Left ventricle myocardium superior (tissue), 1 donor: ENCODE measurements around the gene NME9. TPM values are rescaled to one million over a fixed set of nuclear protein-coding genes. Genes with fewer than 3 reads are reported as not detected.
A peak's percentile ranks its signal among the peaks of the same experiment; 100 is the strongest.

Source experiments
- ATAC-seq: fragments of 200-7000 bp; cut with Tn5 transposase; one replicate; pipeline ENCODE4 v1.9.1; 2020; ENCODE audit warnings: mild to moderate bottlenecking, moderate library complexity
- DNase-seq: peaks from one replicate; pipeline ENCODE4 v3.0.0-alpha.2; 2020
- intact Hi-C: fragments of 100-400 bp; cut with micrococcal nuclease; formaldehyde crosslinking; loops from one replicate; pipeline ENCODE4 v1.11.0; 2022
- total RNA-seq: library from RNA; stranded (reverse); fragmentation: NEBNext Ultra II Directional; extraction: Animal tissue kit (Norgen Biotek cat#: 25700); gene quantifications from one replicate; pipeline ENCODE4 v1.2.1, GENCODE V29; 2021
- donor health status: DM: no; HTN: yes; CAD: no; lungs with severe emphysema.

NME9 gene
- total RNA-seq, 1 donor from 2014 or later: 0.59 TPM

GRCh38 chr3:138364356-138365252, 35.0 kb upstream of the NME9 start:
- ATAC-seq: peak; percentile 53
- no peak for DNase-seq
- intact Hi-C loops: no loop called here

GRCh38 chr3:138363322-138363721, 33.7 kb upstream of the NME9 start:
- no peak for DNase-seq
- no peak for ATAC-seq
- intact Hi-C loops: no loop called here

GRCh38 chr3:138362538-138362937, 32.9 kb upstream of the NME9 start:
- no peak for DNase-seq
- no peak for ATAC-seq
- intact Hi-C loops: no loop called here

- ATAC-seq (peak; percentile 2), DNase-seq (no peak)
- intact Hi-C loops: no loop called here
Observed at GRCh38 chr3:138361561-138361971, 31.9 kb upstream of the NME9 start.

GRCh38 chr3:138360869-138361525, 31.3 kb upstream of the NME9 start:
- intact Hi-C loops: no loop called here
- DNase-seq: no peak
- ATAC-seq: no peak

- ATAC-seq (peak; percentile 78), DNase-seq (peak; percentile 81)
- intact Hi-C loops: no loop called here
Observed at GRCh38 chr3:138359919-138360868, 30.5 kb upstream of the NME9 start.

GRCh38 chr3:138359148-138359918, 29.7 kb upstream of the NME9 start:
- intact Hi-C loops: no loop called here
- no peak for DNase-seq
- ATAC-seq: no peak

GRCh38 chr3:138356730-138357405, 27.2 kb upstream of the NME9 start:
- ATAC-seq (peak; percentile 4), DNase-seq (no peak)
- intact Hi-C loops: no loop called here

GRCh38 chr3:138355071-138355470, 25.4 kb upstream of the NME9 start:
- no peak for DNase-seq
- intact Hi-C loops: no loop called here
- ATAC-seq: no peak

GRCh38 chr3:138354376-138354775, 24.7 kb upstream of the NME9 start:
- ATAC-seq (no peak), DNase-seq (no peak)
- intact Hi-C loops: no loop called here

GRCh38 chr3:138351916-138352550, 22.4 kb upstream of the NME9 start:
- peak; percentile 65 for ATAC-seq
- DNase-seq: peak; percentile 58
- intact Hi-C loops: no loop called here

- ATAC-seq (no peak), DNase-seq (no peak)
- intact Hi-C loops: no loop called here
Observed at GRCh38 chr3:138351151-138351550, 21.5 kb upstream of the NME9 start.

GRCh38 chr3:138349926-138350665, 20.4 kb upstream of the NME9 start:
- DNase-seq (no peak), ATAC-seq (no peak)
- intact Hi-C loops: no loop called here

GRCh38 chr3:138348754-138349739, 19.4 kb upstream of the NME9 start:
- DNase-seq: no peak
- intact Hi-C loops: no loop called here
- peak; percentile 5 for ATAC-seq

GRCh38 chr3:138347960-138348753, 18.5 kb upstream of the NME9 start, which contains the start of gene MRAS:
Gene MRAS (plus strand): TSS chr3:138348579. CDS start chr3:138372884, 24,305 bp downstream.
- intact Hi-C loops: no loop called here

More at GRCh38 chr3:138347960-138348753, 18.5 kb upstream of the NME9 start, which contains the start of gene MRAS:
- DNase-seq: peak; percentile 93
- peak; percentile 81 for ATAC-seq
